Peyer's patch (tissue), 4 donors: ENCODE measurements around the gene VAX1. TPM values are rescaled to one million over a fixed set of nuclear protein-coding genes. Genes with fewer than 3 reads are reported as not detected.

ENCODE experiments used
- DNase-seq, 3 donors: peaks; one replicate each; pipeline ENCODE4 v3.0.0-alpha.2; 2017 to 2019
- H3K27ac ChIP-seq, 4 donors: fragments of 200-600 bp; sonication (generic); one replicate each; pipeline ENCODE4 v1.5.1; 2016 to 2019
- H3K27me3 ChIP-seq, 2 donors: fragments of 200-600 bp; sonication (generic); one replicate each; pipeline ENCODE4 v1.5.1; 2019
- H3K36me3 ChIP-seq, 3 donors: fragments of 200-600 bp; sonication (generic); one replicate each; pipeline ENCODE4 v1.5.1; 2016 to 2019
- H3K4me1 ChIP-seq, 4 donors: fragments of 200-600 bp; sonication (generic); one replicate each; pipeline ENCODE4 v1.5.1; 2016 to 2019
- H3K4me3 ChIP-seq, 4 donors: fragments of 200-600 bp; sonication (generic); 1 replicate in 3 of 4; 2 replicates in 1 of 4; pipeline ENCODE4 v1.5.1; 2016 to 2019; ENCODE audit warnings: mild to moderate bottlenecking in 1 of 4
- H3K9me3 ChIP-seq, 4 donors: fragments of 200-600 bp; sonication (generic); one replicate each; pipeline ENCODE4 v1.5.1; 2016 to 2019; ENCODE audit warnings: mild to moderate bottlenecking in 1 of 4
- CTCF ChIP-seq, 6 experiments: fragments of 450-650 bp in 4 of 6; fragments of 200-600 bp in 2 of 6; sonication (generic) in 1 of 6; IDR thresholded peaks; one replicate each; pipeline ENCODE4 v1.5.1; 2017 to 2019; ENCODE audit warnings: antibody characterized with exemption in 6 of 6, mild to moderate bottlenecking in 3 of 6, moderate library complexity in 1 of 6
- POLR2A ChIP-seq, 2 donors: fragments of 450-650 bp; IDR thresholded peaks; one replicate each; pipeline ENCODE4 v1.5.1; 2017; ENCODE audit warnings: antibody characterized with exemption in 2 of 2, mild to moderate bottlenecking in 2 of 2, moderate library complexity in 2 of 2
- total RNA-seq, 4 donors: library from RNA; depleted of rRNA; stranded (reverse); fragments of >200 nt; gene quantifications; one replicate each; pipeline ENCODE4 v1.1.0, GENCODE V29; 2016

Gene VAX1
- total RNA-seq, 4 donors from 2014 or later: not detected

- Histone ChIP-seq H3K27me3 (no peaks in the 10 kb centered on the region), H3K36me3 (no peaks in the 10 kb centered on the region), H3K9me3 (no peaks in the 10 kb centered on the region), H3K4me3 (no peak overlapping the region), H3K4me1 (no peaks in the 10 kb centered on the region), H3K27ac (no peak overlapping the region)
- no peak for DNase-seq
- no peak for TF ChIP-seq CTCF (IDR thresholded peaks at IDR 0.05)
- TF ChIP-seq POLR2A (IDR thresholded peaks at IDR 0.05): no peak
These were observed 30.8 kb downstream of the VAX1 start for GRCh38 chr10:117107238-117107637.

GRCh38 chr10:117096599-117097201 is 41.4 kb downstream of the VAX1 start:
- H3K4me1 ChIP-seq: no peaks in the 10 kb centered on the region
- no peak overlapping the region for H3K27ac ChIP-seq
- H3K36me3 ChIP-seq: no peaks in the 10 kb centered on the region
- no peaks in the 10 kb centered on the region for H3K9me3 ChIP-seq
- no peak overlapping the region for H3K4me3 ChIP-seq
- H3K27me3 ChIP-seq: no peaks in the 10 kb centered on the region
- no peak for DNase-seq
- TF ChIP-seq CTCF (IDR thresholded peaks at IDR 0.05): no peak
- no peak for TF ChIP-seq POLR2A (IDR thresholded peaks at IDR 0.05)

- H3K4me3 ChIP-seq: no peak overlapping the region
- no peaks in the 10 kb centered on the region for H3K4me1 ChIP-seq
- no peaks in the 10 kb centered on the region for H3K9me3 ChIP-seq
- no peaks in the 10 kb centered on the region for H3K27me3 ChIP-seq
- H3K27ac ChIP-seq: no peak overlapping the region
- no peaks in the 10 kb centered on the region for H3K36me3 ChIP-seq
- DNase-seq: no peak
- TF ChIP-seq POLR2A (IDR thresholded peaks at IDR 0.05) (no peak), CTCF (IDR thresholded peaks at IDR 0.05) (no peak)
These were observed 43.2 kb downstream of the VAX1 start for GRCh38 chr10:117094856-117095255.

GRCh38 chr10:117092386-117092785 is 45.7 kb downstream of the VAX1 start:
- no peaks in the 10 kb centered on the region for H3K36me3 ChIP-seq
- no peak overlapping the region for H3K4me3 ChIP-seq
- DNase-seq: no peak
- H3K9me3 ChIP-seq: no peaks in the 10 kb centered on the region
- no peak overlapping the region for H3K27ac ChIP-seq
- no peaks in the 10 kb centered on the region for H3K4me1 ChIP-seq
- H3K27me3 ChIP-seq: no peaks in the 10 kb centered on the region
- TF ChIP-seq POLR2A (IDR thresholded peaks at IDR 0.05): no peak
- TF ChIP-seq CTCF (IDR thresholded peaks at IDR 0.05): no peak

- no peaks in the 10 kb centered on the region for H3K27me3 ChIP-seq
- no peak overlapping the region for H3K27ac ChIP-seq
- no peaks in the 10 kb centered on the region for H3K9me3 ChIP-seq
- no peaks in the 10 kb centered on the region for H3K36me3 ChIP-seq
- no peaks in the 10 kb centered on the region for H3K4me1 ChIP-seq
- DNase-seq: no peak
- H3K4me3 ChIP-seq: no peak overlapping the region
- no peak for TF ChIP-seq POLR2A (IDR thresholded peaks at IDR 0.05)
- no peak for TF ChIP-seq CTCF (IDR thresholded peaks at IDR 0.05)
These were observed 47.2 kb downstream of the VAX1 start for GRCh38 chr10:117090834-117091233.

GRCh38 chr10:117087521-117087920 is 50.5 kb downstream of the VAX1 start:
- no peaks in the 10 kb centered on the region for H3K36me3 ChIP-seq
- no peak overlapping the region for H3K27ac ChIP-seq
- H3K4me1 ChIP-seq: no peaks in the 10 kb centered on the region
- no peak overlapping the region for H3K4me3 ChIP-seq
- no peaks in the 10 kb centered on the region for H3K9me3 ChIP-seq
- no peak for DNase-seq
- TF ChIP-seq POLR2A (IDR thresholded peaks at IDR 0.05): no peak
- no peak for TF ChIP-seq CTCF (IDR thresholded peaks at IDR 0.05)
- H3K27me3 ChIP-seq: no peaks in the 10 kb centered on the region
